GM18858 (cell line): ENCODE measurements around the gene MRPL21.

Experiments used
- ATAC-seq: cut with Tn5 transposase; IDR thresholded peaks from one replicate; pipeline ENCODE4 v1.9.1; 2021; ENCODE audit not compliant: unreplicated experiment

Gene MRPL21

DNA sequence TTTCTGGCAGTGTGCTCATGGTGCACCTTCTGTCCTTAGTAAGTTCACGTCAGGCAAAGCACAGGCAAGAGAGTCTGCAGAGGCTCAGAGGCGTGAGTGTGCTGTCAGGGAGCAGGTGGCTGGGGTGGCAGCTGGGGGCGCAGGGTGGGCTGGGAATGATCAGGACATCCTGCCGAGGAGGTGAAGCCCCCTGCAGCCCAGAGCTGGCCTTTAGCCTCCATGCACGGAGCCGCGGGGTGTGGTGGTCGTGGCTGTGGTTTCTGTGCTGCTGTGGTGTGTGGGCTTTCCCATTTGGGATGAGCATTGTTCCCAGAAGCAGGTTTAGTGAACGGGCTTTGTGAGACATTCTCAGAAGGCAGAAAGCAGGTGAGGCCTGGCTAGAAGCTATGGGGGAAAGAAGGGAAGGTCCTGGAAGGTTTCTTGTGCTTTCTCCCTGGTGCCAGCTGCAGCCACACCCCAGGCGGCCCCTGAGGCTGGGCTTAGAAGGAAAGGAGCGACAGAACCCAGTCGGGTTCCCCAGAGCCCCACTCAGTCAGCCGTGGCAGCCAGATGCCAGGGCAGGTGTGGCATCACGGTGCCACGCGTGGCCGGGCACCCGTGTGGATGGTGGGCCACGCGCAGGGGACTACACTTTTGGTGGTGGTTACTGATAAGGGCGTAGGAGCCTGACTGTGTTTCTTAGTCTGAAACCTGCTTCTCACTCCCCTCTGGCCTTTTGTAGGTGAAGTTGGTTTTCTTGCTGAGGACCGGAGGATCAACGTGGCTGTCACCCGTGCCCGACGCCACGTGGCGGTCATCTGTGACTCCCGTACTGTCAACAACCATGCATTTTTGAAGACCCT lies 32.1 kb upstream of the MRPL21 start:
- ATAC-seq, result no peak

DNA sequence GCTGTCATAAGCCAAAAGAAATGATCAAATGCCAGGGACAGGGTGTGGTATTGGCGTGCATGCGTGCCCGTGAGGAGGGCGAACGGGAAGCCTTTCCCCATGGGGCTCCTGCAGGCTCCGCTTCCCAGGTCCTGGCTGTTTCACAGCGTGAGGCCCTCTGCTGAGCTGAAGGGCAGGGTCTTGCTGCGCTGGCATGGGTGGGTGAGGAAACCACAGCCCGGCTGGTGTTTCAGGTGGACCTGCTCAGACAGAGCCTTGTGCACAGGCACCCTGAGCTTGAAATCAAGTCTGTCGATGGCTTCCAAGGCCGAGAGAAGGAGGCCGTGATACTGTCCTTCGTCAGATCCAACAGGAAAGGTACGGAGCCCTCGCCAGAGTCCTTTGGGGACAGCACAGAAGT lies 31.4 kb upstream of the MRPL21 start:
- no peak for ATAC-seq

DNA sequence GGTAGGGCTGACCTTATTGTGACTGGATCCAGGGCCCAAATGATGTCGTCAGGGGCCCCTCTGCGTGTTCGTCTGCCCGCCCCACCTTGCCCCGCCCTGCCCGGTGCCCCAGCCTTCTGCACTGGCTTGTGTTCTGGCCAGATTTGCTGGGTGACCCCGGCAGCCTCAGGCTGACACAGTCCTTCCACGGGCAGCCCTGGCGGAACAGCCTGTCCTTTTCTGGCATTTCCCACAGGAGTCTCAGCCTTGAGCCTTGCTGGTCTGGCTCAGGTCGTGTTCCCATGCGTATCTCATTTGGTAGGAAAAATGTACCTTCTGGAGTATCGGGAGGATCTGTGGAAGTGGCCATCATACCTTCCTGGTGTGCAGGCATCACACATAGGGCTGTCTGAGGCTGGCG lies 31.0 kb upstream of the MRPL21 start:
- no peak for ATAC-seq

DNA sequence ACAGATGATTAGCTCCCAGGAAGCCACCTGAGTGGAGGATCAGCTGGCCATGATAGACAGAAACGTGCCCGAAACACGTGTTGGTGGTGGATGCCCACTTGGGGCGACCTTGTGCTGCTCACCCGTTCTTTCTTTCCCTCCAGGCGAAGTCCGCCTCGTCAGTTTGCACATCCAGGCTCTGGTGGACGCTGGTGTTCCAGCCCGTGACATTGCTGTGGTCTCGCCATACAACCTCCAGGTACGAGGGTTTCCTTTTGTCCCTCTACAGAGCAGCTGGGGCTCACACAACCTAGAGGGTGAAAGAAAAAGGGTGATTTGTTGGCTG lies 30.7 kb upstream of the MRPL21 start:
- no peak for ATAC-seq

DNA sequence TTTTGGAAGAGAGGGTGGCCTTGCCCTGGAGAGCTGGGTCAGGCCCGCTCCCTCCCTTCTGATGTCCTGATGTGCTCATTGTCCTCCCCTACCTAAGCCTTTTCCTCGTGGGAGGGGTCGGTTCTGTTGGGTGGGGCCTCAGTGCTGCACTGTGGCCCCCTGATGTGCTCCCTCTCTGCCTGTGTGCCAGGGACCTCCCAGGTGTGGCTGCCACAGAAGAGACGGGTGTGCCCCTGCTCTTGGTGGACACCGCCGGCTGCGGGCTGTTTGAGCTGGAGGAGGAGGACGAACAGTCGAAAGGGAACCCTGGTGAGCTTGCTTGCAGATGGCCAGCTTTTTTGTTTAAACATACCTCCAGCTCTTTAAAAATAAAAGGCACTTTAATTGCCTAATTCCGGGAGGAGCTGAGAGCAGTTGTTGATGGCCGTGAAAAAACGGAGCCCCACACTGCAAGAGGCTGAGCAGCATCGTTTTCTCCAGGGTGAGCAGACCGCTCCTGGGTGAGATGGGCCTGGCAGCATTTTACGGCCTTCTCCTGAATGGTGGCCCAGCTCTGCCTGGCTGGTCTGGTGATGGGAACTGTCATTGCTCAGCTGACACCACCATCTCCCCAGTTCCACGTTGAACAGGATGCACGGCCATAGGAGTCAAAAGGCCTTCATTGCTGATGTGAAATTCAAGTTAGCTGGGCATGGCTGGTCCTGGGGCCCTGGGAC lies 30.1 kb upstream of the MRPL21 start:
- ATAC-seq, result no peak

DNA sequence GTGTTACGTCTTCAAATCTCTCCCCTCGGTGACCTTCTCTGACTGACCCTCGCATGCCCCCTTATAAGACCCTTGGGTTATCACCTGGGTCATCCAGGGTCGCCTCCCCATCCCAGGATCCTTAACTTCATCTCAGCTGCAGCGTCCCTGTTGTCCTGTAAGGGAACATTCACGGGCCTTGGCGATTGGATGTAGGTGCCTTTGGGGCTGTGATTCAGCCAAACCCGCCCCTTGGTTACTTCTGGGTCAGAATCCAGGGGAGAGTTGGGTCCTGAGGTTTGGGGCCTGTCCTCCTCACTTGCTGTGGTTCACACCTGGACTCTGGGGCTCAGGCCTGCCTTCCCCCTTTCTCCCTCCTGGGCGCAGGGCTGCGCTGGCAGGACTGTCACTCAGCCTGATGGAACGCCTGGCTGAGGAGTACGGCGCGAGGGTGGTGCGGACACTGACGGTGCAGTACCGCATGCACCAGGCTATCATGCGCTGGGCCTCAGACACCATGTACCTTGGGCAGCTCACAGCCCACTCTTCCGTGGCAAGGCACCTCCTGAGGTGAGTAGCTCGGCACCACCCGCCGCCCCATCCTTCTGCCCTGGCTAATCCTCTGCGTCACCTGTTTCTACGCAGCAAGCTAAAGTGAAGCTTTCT lies 29.4 kb upstream of the MRPL21 start:
- ATAC-seq, result no peak

DNA sequence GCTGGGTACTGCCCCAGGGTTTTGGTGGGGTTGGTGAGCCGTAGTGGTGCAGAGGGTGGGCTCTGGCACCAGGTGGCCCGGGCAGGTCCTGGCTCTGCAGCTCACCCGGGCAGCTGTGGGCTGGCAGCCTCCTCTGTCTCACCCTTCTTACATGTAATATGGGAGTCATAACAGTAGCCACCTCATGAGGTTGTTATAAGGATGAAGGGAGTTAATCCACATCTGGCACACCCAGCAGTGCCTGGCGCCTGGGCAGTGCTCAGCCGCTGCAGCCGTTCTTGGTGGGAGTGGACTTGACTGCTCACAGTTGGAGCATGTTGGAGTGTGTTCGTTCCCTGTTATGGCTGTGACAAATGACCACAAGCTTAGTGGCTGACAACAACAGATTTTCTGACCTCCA lies 28.7 kb upstream of the MRPL21 start:
- ATAC-seq, result no peak

DNA sequence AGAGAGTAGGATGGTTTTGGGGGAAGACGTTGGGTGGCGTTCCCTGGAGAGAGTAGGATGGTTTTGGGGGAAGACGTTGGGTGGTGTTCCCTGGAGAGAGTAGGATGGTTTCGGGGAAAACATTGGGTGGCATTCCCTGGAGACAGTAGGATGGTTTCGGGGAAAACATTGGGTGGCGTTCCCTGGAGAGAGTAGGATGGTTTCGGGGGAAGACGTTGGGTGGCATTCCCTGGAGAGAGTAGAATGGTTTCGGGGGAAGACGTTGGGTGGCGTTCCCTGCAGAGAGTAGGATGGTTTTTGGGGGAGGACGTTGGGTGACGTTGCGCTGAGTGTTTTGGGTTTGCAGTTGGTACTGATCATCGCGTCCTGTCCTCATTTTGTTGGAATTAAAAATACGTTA lies 28.3 kb upstream of the MRPL21 start:
- no peak for ATAC-seq

DNA sequence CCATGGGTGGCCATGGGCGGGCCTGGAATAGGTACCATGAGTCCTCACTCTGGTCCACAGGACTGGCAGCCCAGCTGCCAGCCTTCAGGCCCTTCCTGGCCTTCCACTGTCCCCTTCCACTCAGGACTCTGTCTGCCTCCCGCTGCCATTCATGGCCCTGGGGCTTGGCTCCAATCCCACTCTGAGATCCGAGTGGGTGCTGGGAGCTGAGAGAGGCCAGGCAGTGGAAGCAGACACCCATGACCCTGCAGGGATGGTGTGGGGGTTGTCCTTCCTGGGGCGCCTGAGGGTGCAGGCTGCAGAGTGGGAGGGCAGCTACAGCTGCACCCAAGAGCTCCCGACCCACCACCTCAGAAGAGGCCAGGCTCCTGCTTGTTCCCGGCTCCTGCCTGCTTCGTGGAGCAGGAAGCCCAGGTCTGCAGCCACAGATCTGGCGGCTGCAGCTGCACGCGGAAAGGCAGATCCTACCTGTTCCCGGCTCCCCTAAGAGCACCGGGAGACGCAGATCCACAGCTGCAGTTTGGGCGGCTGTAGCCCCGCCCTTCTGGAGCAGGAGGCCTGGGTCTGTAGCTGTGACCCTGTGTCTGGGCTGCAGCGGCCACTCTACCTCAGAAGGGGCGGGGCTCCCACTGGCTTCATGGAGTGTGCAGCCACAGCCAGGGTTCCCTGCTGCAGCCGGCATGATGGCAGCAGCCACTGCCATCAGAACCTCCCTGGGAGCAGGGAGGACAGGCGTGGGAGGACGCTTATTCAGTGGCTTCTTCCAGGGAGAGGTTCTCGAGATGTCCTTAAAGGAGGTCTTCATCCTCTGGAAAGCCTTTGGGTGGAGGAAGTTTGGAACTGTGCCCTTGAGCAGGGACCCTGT lies 27.6 kb upstream of the MRPL21 start:
- ATAC-seq, result no peak

DNA sequence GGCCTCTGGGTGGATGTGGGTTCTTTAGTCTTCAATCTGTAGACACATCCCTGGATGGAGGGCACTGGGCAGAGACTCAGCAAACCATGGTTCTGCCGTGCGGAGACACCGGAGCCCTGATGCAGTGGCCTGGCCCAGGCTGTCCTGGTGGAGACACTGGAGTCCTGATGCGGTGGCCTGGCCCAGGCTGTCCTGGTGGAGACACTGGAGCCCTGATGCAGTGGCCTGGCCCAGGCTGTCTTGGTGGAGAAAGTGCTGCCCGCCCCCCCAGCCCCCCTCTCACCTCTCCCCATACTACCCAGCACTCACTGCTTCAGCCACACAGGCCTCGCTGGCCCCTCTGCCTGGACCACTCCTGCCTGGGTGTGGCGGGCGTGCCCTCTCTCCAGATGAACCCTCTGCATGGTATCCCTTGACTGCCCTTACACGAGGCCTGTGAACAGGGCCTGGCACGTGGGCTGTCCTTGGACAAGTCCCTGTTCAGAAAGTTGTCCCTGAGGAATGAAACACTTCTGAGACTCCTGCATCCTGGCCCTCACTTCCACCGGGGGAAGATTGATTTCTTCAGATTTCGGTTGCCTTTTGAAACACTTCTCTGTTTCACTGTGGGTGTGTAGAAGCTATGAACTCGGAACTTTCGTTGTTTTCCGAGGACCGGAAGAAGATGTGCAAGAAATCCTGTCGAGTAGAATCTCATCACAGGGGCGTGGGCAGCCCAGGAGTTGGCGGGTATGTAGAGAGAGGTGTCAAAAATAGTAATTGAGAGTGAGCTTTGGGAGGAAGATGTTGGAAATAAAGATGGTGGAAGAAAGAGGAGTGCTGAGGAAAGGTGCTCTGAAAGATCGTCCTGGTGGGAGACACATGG lies 26.3 kb upstream of the MRPL21 start:
- no peak for ATAC-seq

DNA sequence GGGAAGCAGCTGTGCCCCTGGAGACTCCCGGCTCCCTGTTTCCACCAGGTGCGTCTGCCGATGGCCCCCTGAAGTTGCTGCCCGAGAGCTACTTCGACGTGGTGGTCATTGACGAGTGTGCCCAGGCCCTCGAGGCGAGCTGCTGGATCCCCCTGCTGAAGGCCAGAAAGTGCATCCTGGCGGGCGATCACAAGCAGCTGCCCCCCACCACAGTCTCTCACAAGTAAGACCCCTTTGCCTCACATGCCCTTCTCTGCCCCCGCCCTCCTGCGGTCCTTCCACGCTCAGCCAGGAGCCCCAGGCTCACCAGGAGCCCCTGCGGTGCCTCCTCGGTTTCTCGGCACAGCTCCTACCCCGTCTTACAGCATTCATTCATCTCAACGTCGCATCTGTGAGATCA lies 25.5 kb upstream of the MRPL21 start:
- ATAC-seq, result no peak

DNA sequence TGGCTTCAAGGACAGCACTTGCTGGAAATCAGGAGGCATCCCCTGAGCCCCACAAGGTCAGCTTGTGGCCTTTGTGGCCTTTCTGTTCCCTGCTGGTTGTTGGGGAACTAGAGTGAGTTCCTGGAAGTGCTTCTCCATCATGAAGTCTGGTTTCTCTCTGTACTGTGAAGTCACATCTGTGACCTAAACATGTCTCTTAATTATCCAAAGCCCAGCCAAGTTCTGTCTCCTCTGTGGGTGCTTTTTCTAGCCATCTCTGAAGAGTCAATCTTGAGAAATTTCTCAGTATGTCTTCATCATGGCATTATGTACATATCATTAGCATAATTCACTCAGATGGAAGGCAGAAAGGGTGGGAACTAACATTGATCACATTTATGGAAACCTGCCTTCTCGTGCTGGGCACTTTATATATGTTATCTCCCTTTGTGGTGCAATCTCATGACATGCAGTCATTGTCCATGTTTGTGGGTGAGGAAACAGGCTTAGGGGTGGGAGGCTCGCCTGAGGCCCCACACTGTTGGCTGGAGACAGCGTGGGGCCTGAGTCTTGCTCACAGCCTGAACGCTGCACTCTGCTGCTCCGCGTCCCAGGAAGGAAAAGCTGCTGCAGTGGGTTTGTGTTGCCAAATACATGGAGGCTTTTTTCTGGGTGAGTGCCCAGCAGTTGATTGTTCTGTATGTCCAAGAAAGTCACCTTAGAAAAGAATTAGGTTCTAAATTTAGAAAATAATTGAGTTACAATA lies 24.7 kb upstream of the MRPL21 start:
- no peak for ATAC-seq

DNA sequence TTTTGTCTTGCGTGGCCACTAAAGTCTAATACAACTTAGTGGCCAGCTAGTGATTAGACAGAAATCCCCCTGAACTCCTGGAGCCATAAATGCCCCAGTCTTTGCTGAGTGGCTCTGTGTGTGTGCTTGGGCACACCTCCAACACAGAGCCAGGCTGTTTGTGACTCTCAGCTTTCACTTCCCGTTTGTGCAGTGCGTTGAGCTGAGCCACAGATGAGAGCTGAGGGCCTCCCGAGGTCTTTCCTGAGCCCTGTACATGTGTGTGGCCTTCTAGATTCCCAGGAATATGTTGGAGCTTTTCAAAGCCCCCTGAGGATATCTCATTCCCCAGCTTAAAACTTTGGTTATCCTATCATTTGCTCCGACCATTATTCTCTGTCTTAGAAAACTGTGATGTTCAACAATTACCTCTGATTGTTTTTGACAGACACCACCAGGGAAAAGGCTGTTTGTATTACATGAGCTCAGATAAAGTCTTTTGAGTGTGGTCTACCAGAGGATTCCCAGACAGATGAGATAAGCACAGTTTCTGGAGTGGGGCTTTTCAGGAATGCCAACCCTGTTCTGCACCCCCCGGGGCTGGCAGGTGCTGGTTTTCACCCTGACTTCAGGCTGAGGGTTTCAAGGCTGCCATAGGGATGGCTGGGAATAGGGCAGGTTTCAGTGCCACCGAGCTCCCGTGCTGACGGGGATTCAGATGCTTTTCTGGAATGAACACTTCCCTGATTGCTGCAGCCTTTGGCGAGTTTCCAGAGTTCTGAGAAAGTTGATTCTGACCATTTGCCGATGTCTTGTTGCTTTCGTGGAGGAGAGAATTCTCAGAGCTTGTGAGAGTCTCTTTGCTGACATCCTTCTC lies 23.9 kb upstream of the MRPL21 start:
- no peak for ATAC-seq

DNA sequence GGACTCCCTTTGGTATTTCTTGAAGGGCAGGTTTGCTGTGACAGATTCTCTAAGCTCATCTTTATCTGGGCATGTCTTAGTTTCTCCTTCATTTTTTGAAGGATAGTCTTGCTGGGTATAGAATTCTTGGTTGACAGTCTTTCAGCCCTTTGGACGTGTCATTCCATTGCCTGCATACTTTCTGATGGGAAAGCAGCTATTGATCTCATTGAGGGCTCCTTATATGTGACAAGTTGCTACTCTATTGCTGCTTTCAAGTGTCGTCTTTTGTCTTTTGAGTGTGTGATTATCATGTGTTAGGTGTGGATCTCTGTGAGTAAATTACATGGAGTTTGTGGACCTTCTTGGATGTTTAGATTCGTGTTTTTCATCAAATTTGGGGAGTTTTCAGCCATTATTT lies 22.0 kb upstream of the MRPL21 start:
- no peak for ATAC-seq

DNA sequence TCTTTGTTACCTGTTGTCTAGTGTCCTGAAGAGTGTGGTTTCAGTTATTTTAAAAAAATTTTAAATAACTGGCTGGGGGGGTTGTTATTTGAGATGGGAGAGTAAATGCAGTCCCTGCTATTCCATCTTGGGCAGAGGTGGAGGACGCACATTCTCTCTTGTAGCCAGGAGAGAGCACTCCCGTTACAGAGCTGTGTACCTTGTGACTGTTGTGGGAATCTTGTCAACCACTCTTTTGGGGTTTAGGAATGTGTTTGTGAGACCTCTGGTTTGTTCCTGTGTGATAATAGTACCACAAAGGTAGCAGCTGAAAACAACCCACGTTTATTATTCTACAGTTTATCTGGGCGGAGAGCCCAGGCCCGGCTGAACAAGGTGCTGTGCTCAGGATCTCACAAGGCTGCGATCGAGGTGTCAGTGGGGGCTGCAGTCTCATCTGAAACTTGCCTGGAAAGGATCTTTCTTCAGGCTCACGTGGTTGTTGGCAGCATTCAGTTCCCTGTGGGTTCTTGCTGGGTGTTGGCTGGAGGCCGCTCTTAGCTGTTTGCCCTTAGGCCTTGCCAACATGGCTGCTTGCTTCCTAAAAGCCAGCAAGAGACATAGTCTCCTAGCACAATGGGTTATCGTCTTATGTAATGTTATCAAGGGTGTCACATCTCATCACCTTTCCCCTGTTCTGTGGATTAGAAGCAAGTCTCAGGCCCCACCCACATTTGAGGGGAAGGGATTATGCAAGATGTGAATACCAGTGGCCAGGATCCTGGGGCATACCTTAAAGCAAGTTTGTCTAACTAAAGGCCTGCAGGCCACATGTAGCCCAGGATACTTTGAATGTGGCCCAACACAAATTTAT lies 20.7 kb upstream of the MRPL21 start:
- no peak for ATAC-seq

DNA sequence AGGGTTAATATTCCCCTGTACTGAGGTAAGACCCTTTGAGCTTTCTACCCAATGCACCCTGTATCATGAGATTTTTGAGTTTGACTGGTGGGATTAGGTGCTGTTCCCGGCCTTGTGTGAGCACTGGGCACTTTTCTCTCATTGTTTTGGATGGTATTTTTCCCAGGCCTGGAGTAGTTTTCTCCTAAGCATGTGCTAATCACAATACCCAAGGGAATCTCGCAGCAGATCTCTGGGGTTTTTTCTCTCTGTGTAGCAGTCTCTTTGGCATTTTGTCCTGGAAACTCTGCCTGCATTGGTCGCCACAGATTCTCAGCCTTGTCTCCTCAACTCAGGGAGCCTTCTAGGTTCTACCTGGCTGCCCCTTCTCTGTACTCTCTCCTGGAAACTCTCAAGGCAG lies 20.0 kb upstream of the MRPL21 start:
- ATAC-seq, result no peak

DNA sequence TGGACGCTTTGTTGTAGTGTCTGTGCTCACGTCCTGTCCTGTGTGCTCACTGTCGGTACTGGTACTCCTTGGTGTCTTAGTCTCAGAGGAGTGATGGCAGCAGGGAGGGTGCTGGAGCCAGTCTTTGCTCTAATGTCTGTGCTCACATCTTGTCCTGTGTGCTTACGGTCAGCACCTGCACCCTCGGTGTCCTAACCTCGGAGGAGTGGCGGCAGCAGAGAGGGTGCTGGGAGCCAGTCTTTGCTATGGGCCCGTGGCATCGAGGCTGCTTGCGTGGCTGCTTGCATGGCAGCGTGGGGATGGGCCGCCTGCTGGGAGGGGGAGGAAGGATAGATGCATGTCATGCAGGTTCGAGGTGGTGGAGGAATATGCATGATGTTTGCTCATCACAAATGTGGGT lies 12.8 kb upstream of the MRPL21 start:
- ATAC-seq, result no peak

DNA sequence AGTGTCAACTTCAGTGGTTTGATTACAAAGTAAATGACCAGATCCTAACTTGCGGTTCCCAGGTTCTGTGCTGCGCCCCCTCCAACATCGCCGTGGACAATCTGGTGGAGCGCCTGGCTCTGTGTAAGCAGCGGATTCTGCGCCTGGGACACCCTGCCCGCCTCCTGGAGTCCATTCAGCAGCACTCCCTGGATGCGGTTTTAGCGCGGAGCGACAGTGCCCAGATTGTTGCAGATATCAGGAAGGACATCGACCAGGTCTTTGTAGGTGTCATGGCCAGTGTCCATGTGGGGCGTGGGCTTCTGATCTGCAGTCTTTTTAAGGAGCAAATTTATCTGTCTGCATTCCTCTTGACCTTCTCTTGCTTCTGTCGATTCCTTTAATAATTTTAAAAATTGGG lies 11.1 kb upstream of the MRPL21 start:
- ATAC-seq, result no peak
